Choroid plexus epithelial cell (primary cell): ENCODE measurements around the gene KIRREL3.
"Not testable (repeated sequence)": the region's sequence is repeated elsewhere in the genome, so short reads cannot be mapped to it uniquely, and the experiment has no call there.

Experiments
- DNase-seq: peaks from one replicate; pipeline ENCODE4 v3.0.0-alpha.2; 2010; ENCODE audit warnings: low read depth
- H3K4me3 ChIP-seq: 2 replicates; pipeline ENCODE4 v1.5.1; 2011; ENCODE audit warnings: low read depth, mild to moderate bottlenecking, control low read depth, low read length, moderate library complexity
- TF ChIP-seq, protein P1 (sequence below): conservative IDR thresholded peaks from 2 replicates; pipeline ENCODE4 v1.5.1; 2011; ENCODE audit warnings: low read depth, mild to moderate bottlenecking, control low read depth, inconsistent platforms, low read length, moderate library complexity

The KIRREL3 gene

DNA sequence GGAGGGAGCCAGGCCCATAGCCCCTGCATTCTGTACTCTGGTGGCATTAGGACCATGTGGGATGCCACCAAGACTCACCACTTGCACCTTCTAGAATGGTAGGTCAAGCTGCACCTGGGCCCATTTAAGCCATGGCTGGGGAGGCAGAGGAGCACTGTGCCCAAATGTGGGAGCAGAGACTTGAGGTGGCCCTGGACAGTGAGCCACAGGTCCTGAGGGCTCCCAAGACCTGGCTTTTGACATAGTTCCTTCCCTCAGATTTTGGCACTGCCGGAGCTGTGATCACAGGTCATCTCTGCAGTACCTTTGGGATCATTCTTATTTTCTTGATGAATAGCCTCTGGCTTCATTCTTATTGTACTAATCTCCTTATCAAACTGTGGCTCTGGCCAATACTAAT lies 601.8 kb downstream of the KIRREL3 start:
- no peak for DNase-seq
- TF ChIP-seq, protein P1, sequence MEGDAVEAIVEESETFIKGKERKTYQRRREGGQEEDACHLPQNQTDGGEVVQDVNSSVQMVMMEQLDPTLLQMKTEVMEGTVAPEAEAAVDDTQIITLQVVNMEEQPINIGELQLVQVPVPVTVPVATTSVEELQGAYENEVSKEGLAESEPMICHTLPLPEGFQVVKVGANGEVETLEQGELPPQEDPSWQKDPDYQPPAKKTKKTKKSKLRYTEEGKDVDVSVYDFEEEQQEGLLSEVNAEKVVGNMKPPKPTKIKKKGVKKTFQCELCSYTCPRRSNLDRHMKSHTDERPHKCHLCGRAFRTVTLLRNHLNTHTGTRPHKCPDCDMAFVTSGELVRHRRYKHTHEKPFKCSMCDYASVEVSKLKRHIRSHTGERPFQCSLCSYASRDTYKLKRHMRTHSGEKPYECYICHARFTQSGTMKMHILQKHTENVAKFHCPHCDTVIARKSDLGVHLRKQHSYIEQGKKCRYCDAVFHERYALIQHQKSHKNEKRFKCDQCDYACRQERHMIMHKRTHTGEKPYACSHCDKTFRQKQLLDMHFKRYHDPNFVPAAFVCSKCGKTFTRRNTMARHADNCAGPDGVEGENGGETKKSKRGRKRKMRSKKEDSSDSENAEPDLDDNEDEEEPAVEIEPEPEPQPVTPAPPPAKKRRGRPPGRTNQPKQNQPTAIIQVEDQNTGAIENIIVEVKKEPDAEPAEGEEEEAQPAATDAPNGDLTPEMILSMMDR, result no peak
- H3K4me3 ChIP-seq, result no peak overlapping the region

- no peak overlapping the region for H3K4me3 ChIP-seq
- TF ChIP-seq, protein P1, result no peak
- DNase-seq, result no peak
Observed at GRCh38 chr11:126398296-126398695, 602.3 kb downstream of the KIRREL3 start.

DNA sequence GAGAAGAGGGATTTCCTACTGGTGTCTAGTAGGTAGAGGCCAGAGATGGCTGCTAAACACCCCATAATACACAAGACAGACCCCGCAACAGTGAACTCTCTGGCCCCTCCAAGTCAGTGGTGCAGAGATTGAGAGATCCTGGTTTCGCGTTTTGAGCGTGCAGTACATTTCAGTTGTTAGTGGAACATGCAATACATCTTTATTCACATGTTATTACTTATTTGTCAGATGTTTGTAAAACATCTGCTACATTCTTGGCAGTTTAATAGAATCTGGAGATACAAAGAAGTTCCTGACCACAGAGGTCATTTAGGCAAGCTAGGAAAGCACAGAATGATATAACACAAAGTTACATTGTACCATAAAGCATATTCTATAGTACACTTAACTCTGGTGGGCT lies 603.6 kb downstream of the KIRREL3 start:
- no peak overlapping the region for H3K4me3 ChIP-seq
- TF ChIP-seq, protein P1, result no peak
- no peak for DNase-seq

DNA sequence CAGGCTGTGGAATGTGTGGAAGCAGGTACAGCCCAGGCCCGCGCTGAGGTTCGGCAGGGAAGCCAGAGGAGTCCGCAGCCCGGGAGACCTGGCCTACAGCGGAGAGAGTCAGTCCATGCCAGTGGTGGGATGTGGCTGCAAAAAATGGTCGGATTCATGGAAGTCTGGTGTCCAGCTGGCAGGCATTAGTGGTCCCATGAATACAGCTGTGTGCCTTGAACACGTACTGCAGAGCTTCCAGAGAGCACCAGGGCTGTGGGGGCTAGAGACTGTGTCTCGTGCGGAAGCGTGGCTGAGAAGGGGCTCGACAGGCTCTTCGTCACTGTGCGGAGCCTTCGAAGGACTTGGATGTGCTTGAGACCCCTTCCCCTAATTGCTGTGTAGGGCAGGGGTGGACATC lies 604.3 kb downstream of the KIRREL3 start:
- not testable (repeated sequence) for DNase-seq, H3K4me3 ChIP-seq

GRCh38 chr11:126395784-126396183 lies 604.8 kb downstream of the KIRREL3 start:
- H3K4me3 ChIP-seq, DNase-seq: not testable (repeated sequence)

GRCh38 chr11:126394634-126395072 lies 605.9 kb downstream of the KIRREL3 start:
- H3K4me3 ChIP-seq, DNase-seq: not testable (repeated sequence)

DNA sequence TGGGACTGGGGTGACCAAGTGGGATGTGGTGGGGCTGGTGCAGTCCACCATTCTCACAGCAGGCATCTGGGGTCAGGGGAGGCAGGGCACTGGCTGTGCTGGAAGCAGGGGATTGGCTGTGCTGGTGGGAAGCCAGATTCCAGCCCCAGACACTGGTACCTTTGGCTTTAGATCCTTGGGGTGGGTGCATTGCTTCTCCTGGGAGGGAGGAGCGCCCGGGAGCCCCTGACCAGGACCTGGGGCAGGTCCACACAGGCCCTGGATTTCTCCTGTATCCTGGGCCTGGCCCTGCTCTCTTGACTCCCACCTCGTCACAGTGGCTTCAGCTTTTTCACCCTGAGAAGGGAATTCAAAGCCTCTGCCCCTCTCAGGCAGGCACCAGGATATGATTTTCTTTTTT lies 606.5 kb downstream of the KIRREL3 start:
- no peak for DNase-seq
- H3K4me3 ChIP-seq, result no peak overlapping the region
- TF ChIP-seq, protein P1, result no peak

DNA sequence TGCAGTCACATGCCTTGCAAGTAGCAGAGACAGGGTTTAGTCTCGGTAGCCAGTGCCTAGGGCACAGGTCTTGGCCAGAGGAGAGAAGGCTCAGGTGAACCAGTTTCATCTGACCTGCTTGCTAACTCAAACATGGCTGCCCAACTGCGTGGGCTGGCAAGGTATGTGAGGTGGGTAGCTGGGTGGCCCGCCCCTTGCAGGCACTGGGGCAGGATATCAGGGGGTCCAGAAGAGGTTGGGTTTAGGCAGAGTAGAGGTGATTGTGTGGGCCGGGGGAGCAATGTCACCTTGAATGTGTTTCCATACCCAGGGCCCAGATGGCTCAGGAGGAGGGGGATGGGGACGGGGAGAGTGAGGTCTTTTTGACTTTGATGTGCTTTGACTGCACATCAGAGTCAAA lies 607.4 kb downstream of the KIRREL3 start:
- TF ChIP-seq, protein P1, result no peak
- no peak for DNase-seq
- H3K4me3 ChIP-seq, result no peak overlapping the region

DNA sequence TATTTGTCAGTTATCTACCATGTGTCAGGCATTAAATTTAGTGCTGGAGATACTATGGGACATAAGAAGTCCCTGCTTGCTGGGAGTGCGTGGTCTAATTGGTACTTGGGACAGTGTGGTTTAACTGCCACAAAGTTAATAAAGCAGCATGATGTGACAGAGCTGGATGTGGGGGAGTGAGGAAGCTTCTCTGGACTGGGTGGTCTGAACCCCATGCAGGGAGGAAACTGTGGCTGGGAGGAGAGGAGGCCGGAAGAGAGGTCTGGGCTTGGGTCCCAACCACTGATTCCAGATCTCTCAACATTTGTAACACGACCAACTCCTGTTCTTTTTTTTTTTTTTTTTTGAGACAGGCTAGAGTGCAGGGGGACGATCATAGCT lies 607.9 kb downstream of the KIRREL3 start:
- TF ChIP-seq, protein P1, result no peak
- H3K4me3 ChIP-seq, result no peak overlapping the region
- DNase-seq, result no peak
